KMS-11 (cell line): ENCODE results near the gene SEMA3D.

ENCODE experiments used
- H2AFZ ChIP-seq: fragments of 200-600 bp; sonication (generic); 2 replicates; pipeline ENCODE4 v1.6.1; 2016; ENCODE audit warnings: antibody characterized with exemption, mixed run types, low read depth
- H3K27ac ChIP-seq: fragments of 200-600 bp; sonication (generic); 2 replicates; pipeline ENCODE4 v1.6.1; 2016; ENCODE audit warnings: mild to moderate bottlenecking, mixed run types
- H3K27me3 ChIP-seq: fragments of 200-600 bp; sonication (generic); 2 replicates; pipeline ENCODE4 v1.6.1; 2017; ENCODE audit warnings: mild to moderate bottlenecking, low read depth, mixed run types, moderate library complexity; ENCODE audit not compliant: insufficient read depth
- H3K36me3 ChIP-seq: fragments of 200-600 bp; sonication (generic); 2 replicates; pipeline ENCODE4 v1.6.1; 2017; ENCODE audit warnings: mild to moderate bottlenecking, mixed run types; ENCODE audit not compliant: insufficient read depth
- H3K4me1 ChIP-seq: fragments of 200-600 bp; sonication (generic); 2 replicates; pipeline ENCODE4 v1.6.1; 2016; ENCODE audit warnings: mild to moderate bottlenecking, low read depth, mixed run types; ENCODE audit not compliant: poor library complexity, severe bottlenecking
- H3K4me2 ChIP-seq: fragments of 200-600 bp; sonication (generic); 2 replicates; pipeline ENCODE4 v1.7.0; 2016; ENCODE audit warnings: mild to moderate bottlenecking, mixed run types
- H3K4me3 ChIP-seq: fragments of 200-600 bp; sonication (generic); IDR thresholded peaks from 2 replicates; pipeline ENCODE4 v1.6.1; 2017; ENCODE audit warnings: low read depth, low read length, mixed read lengths; ENCODE audit not compliant: insufficient read depth
- H3K79me2 ChIP-seq: fragments of 200-600 bp; sonication (generic); 2 replicates; pipeline ENCODE4 v1.6.1; 2016; ENCODE audit warnings: low read depth, mixed run types; ENCODE audit not compliant: insufficient read depth
- H3K9ac ChIP-seq: fragments of 200-600 bp; sonication (generic); 2 replicates; pipeline ENCODE4 v1.6.1; 2016; ENCODE audit warnings: mild to moderate bottlenecking, mixed run types
- H4K20me1 ChIP-seq: fragments of 200-600 bp; sonication (generic); 2 replicates; pipeline ENCODE4 v1.6.1; 2016; ENCODE audit warnings: mild to moderate bottlenecking, mixed run types; ENCODE audit not compliant: insufficient read depth
- CTCF ChIP-seq: fragments of 200-600 bp; sonication (generic); conservative IDR thresholded peaks from 2 replicates; pipeline ENCODE4 v1.6.1; 2017; ENCODE audit warnings: low read depth, mild to moderate bottlenecking, antibody characterized with exemption, low read length, moderate library complexity, mixed read lengths

The SEMA3D gene

GRCh38 chr7:85041605-85042216 lies 145.1 kb downstream of the SEMA3D start:
- Histone ChIP-seq H3K79me2 (no peaks in the 10 kb centered on the region), H4K20me1 (no peaks in the 10 kb centered on the region), H3K9ac (no peak overlapping the region), H3K4me2 (no peak overlapping the region), H2AFZ (no peak overlapping the region), H3K4me1 (no peaks in the 10 kb centered on the region), H3K36me3 (no peaks in the 10 kb centered on the region), H3K4me3 (no peak overlapping the region), H3K27me3 (no peaks in the 10 kb centered on the region), H3K27ac (no peak overlapping the region)
- TF ChIP-seq CTCF: peak; percentile 80

GRCh38 chr7:85039196-85039923 lies 147.5 kb downstream of the SEMA3D start:
- no peak overlapping the region for H3K9ac ChIP-seq
- H3K27ac ChIP-seq: no peak overlapping the region
- no peaks in the 10 kb centered on the region for H3K79me2 ChIP-seq
- TF ChIP-seq CTCF: no peak
- no peak overlapping the region for H3K4me2 ChIP-seq
- no peak overlapping the region for H3K4me3 ChIP-seq
- H4K20me1 ChIP-seq: no peaks in the 10 kb centered on the region
- no peaks in the 10 kb centered on the region for H3K27me3 ChIP-seq
- no peaks in the 10 kb centered on the region for H3K36me3 ChIP-seq
- no peaks in the 10 kb centered on the region for H3K4me1 ChIP-seq
- H2AFZ ChIP-seq: no peak overlapping the region

GRCh38 chr7:85038466-85038865 lies 148.4 kb downstream of the SEMA3D start:
- no peaks in the 10 kb centered on the region for H3K27me3 ChIP-seq
- no peaks in the 10 kb centered on the region for H3K79me2 ChIP-seq
- H3K4me1 ChIP-seq: no peaks in the 10 kb centered on the region
- H3K27ac ChIP-seq: no peak overlapping the region
- H3K36me3 ChIP-seq: no peaks in the 10 kb centered on the region
- H3K4me3 ChIP-seq: no peak overlapping the region
- no peaks in the 10 kb centered on the region for H4K20me1 ChIP-seq
- no peak overlapping the region for H2AFZ ChIP-seq
- no peak for TF ChIP-seq CTCF
- H3K9ac ChIP-seq: no peak overlapping the region
- H3K4me2 ChIP-seq: no peak overlapping the region

GRCh38 chr7:85033263-85033662 lies 153.6 kb downstream of the SEMA3D start:
- Histone ChIP-seq H3K27me3 (no peaks in the 10 kb centered on the region), H3K9ac (no peak overlapping the region), H2AFZ (no peak overlapping the region), H3K4me3 (no peak overlapping the region), H3K4me2 (no peak overlapping the region), H3K27ac (no peak overlapping the region), H3K4me1 (no peaks in the 10 kb centered on the region), H4K20me1 (no peaks in the 10 kb centered on the region; the same call in 1 of the 2 replicates), H3K79me2 (no peaks in the 10 kb centered on the region), H3K36me3 (no peaks in the 10 kb centered on the region)
- TF ChIP-seq CTCF: no peak
